Breast epithelium (tissue), 3 donors: ENCODE results near the gene PNPLA6.

Source experiments
- CTCF ChIP-seq, 3 donors: fragments of 450-650 bp; IDR thresholded peaks; one replicate each; pipeline ENCODE4 v1.5.1; 2016 to 2017; ENCODE audit warnings: antibody characterized with exemption in 3 of 3, mild to moderate bottlenecking in 3 of 3, moderate library complexity in 3 of 3
- POLR2A ChIP-seq: fragments of 450-650 bp; IDR thresholded peaks from one replicate; pipeline ENCODE4 v1.6.1; 2016; ENCODE audit warnings: antibody characterized with exemption, mild to moderate bottlenecking, moderate library complexity
- POLR2AphosphoS5 ChIP-seq, 3 donors: sonication (generic); formaldehyde crosslinking; IDR thresholded peaks; one replicate each; pipeline ENCODE4 v1.6.1; 2017; ENCODE audit warnings: antibody characterized with exemption in 3 of 3

- TF ChIP-seq CTCF (IDR thresholded peaks at IDR 0.05) (no peak), POLR2AphosphoS5 (IDR thresholded peaks at IDR 0.05) (no peak), POLR2A (no peak)
Observed at GRCh38 chr19:7502552-7502951, 33.0 kb upstream of the PNPLA6 start.
